Dermis lymphatic vessel endothelial cell (primary cell): ENCODE measurements around the gene MFSD2A. TPM values are rescaled to one million over a fixed set of nuclear protein-coding genes. Genes with fewer than 3 reads are reported as not detected.

Experiments
- total RNA-seq: library from RNA; depleted of rRNA; stranded (reverse); fragments of >200 nt; gene quantifications from 2 replicates; pipeline ENCODE4 v1.2.1, GENCODE V29; 2014

The MFSD2A gene
- total RNA-seq, result 0.17 and 0.33 TPM in 2 replicates

GRCh38 chr1:39954870-39955546, at the start of gene MFSD2A:
Gene MFSD2A, plus strand, starts transcription at chr1:39955145. Its CDS starts 148 bp downstream, at chr1:39955293.

Other genes starting within 250 kb of the MFSD2A start
- gene PPIE, start 216.3 kb upstream of the MFSD2A start, total RNA-seq, result 42.7 and 49.2 TPM in 2 replicates
- 6.1 and 6.5 TPM in 2 replicates for gene OXCT2, start 183.8 kb upstream of the MFSD2A start, total RNA-seq
- gene BMP8B, start 166.3 kb upstream of the MFSD2A start, total RNA-seq, result under 0.01 and 0.22 TPM in 2 replicates
- 12.7 and 24.1 TPM in 2 replicates for gene TRIT1, start 71.6 kb upstream of the MFSD2A start, total RNA-seq
- gene MYCL, start 53.2 kb upstream of the MFSD2A start, total RNA-seq, result 0.22 and 0.26 TPM in 2 replicates
- 392 and 441 TPM in 2 replicates for gene CAP1, start 85.6 kb downstream of the MFSD2A start, total RNA-seq
- gene PPT1, start 142.1 kb downstream of the MFSD2A start, total RNA-seq, result 40.3 and 57.1 TPM in 2 replicates
- 21.7 and 26.2 TPM in 2 replicates for gene RLF, start 206.2 kb downstream of the MFSD2A start, total RNA-seq